ENCODE measurements around the gene INPP5D. TPM values are rescaled to one million over a fixed set of nuclear protein-coding genes. Genes with fewer than 3 reads are reported as not detected.

The INPP5D gene
- total and polyA plus RNA-seq, 2 of the 13 experiments (the other 11 are each of a cell fraction or from before 2014, with no cell fraction given): 16.7 to 18.0 TPM

DNA sequence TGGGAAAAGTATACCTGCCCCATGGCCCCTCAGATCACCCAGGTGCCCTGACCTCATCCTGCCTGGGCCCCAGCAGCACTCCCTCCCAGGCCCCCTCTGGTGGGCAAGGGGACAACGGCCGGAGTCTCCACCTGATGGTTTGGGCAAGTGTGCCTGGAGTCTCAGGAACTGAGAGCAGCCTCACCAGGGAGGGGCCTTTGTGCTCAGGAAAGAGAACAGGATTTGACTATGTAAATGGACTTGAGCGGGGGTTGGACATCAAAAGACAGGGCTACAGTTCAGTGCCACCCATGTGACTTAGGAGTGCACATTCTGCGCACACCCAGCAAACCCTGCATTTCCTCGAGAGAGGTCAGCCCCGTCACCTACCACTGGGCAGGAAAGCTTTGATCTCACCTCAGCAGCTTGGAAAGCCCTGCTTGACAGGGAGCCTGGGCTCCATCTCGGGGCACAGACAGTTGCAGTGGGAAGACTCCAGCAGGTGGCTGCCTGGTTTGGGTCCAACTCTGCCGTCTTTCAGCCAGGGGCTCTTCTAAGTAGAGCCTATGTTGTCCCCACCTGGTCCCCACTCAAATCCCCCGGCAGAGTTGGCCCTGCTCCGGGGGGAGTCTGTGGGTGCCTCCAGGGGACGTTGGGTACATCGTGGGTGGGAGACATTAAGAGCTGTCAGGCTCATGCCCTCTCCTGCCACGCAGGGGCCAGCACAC, 3.3 kb downstream of the INPP5D start (continued):
- TF ChIP-seq, protein P1, sequence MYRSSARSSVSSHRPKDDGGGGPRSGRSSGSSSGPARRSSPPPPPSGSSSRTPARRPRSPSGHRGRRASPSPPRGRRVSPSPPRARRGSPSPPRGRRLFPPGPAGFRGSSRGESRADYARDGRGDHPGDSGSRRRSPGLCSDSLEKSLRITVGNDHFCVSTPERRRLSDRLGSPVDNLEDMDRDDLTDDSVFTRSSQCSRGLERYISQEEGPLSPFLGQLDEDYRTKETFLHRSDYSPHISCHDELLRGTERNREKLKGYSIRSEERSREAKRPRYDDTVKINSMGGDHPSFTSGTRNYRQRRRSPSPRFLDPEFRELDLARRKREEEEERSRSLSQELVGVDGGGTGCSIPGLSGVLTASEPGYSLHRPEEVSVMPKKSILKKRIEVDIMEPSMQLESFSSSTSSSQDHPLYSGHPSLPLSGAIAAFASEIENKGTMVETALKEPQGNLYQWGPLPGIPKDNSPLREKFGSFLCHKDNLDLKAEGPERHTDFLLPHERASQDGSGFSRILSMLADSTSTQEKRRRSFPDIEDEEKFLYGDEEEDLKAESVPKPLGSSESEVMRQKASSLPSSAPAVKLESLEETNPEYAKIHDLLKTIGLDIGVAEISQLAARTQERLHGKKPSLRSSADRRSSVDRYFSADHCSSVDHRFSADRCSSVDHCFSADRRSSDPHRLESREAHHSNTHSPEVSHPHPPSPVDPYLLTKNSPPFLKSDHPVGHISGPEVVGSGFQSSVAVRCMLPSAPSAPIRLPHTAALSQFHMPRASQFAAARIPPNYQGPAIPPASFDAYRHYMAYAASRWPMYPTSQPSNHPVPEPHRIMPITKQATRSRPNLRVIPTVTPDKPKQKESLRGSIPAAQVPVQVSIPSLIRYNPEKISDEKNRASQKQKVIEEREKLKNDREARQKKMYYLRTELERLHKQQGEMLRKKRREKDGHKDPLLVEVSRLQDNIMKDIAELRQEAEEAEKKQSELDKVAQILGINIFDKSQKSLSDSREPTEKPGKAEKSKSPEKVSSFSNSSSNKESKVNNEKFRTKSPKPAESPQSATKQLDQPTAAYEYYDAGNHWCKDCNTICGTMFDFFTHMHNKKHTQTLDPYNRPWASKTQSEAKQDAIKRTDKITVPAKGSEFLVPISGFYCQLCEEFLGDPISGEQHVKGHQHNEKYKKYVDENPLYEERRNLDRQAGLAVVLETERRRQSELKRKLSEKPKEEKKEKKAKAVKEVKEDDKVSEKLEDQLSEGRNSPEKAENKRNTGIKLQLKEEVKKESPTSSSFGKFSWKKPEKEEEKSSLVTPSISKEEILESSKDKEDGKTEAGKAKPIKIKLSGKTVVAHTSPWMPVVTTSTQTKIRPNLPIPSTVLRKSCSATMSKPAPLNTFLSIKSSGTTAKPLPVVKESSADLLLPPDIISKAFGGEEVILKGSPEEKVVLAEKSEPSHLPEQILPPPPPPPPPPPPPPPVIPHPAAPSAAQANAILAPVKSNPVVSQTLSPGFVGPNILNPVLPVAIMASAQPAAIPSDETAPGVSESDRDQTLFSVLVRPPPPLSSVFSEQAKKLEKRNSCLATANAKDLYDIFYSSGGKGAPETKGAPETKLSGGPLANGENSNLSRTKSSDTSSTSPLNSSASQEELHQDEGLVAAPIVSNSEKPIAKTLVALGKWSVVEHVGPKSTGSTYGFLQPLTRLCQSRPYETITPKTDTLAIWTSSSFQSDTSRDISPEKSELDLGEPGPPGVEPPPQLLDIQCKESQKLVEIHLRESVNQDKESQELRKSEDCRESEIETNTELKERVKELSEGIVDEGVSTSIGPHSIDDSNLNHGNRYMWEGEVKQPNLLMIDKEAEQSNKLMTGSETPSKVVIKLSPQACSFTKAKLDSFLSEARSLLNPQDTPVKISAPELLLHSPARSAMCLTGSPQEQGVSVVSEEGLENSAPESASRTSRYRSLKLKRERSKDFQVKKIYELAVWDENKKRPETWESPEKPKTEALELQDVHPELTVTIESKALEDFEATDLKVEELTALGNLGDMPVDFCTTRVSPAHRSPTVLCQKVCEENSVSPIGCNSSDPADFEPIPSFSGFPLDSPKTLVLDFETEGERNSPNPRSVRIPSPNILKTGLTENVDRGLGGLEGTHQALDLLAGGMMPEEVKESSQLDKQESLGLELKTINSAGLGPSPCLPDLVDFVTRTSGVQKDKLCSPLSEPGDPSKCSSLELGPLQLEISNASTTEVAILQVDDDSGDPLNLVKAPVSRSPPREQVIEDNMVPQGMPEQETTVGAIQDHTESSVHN (CRISPR knock-in tag; IDR thresholded peaks at IDR 0.05): no peak
- TF ChIP-seq RNF2 (conservative IDR thresholded peaks at IDR 0.05; ENCODE audit: low read depth) (peak; percentile 72; the same call in 1 of the 2 replicates), ZNF256 (CRISPR knock-in tag; conservative IDR thresholded peaks at IDR 0.05) (no peak), KDM6A (CRISPR knock-in tag; IDR thresholded peaks at IDR 0.05; ENCODE audit: low read depth) (peak; percentile 52), CREB1 (IDR thresholded peaks at IDR 0.05) (0 out of 2 replicates have a peak, but pooled peaks have one; percentile 30), CREB1 (CRISPR knock-in tag; IDR thresholded peaks at IDR 0.05) (no peak), KLF13 (CRISPR knock-in tag; IDR thresholded peaks at IDR 0.05) (peak; percentile 21; the same call in 1 of the 2 replicates), ZNF317 (CRISPR knock-in tag; IDR thresholded peaks at IDR 0.05) (peak; percentile 86), CEBPB (IDR thresholded peaks at IDR 0.05; ENCODE audit: borderline replicate concordance, low read depth, low read length) (no peak), RFX3 (CRISPR knock-in tag; IDR thresholded peaks at IDR 0.05) (no peak), SPEN (CRISPR knock-in tag; IDR thresholded peaks at IDR 0.05; ENCODE audit: low read depth) (peak; percentile 88)
- TF ChIP-seq, protein P2, sequence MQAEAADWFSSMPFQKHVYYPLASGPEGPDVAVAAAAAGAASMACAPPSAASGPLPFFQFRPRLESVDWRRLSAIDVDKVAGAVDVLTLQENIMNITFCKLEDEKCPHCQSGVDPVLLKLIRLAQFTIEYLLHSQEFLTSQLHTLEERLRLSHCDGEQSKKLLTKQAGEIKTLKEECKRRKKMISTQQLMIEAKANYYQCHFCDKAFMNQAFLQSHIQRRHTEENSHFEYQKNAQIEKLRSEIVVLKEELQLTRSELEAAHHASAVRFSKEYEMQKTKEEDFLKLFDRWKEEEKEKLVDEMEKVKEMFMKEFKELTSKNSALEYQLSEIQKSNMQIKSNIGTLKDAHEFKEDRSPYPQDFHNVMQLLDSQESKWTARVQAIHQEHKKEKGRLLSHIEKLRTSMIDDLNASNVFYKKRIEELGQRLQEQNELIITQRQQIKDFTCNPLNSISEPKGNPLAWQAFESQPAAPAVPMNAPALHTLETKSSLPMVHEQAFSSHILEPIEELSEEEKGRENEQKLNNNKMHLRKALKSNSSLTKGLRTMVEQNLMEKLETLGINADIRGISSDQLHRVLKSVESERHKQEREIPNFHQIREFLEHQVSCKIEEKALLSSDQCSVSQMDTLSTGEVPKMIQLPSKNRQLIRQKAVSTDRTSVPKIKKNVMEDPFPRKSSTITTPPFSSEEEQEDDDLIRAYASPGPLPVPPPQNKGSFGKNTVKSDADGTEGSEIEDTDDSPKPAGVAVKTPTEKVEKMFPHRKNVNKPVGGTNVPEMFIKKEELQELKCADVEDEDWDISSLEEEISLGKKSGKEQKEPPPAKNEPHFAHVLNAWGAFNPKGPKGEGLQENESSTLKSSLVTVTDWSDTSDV (CRISPR knock-in tag; IDR thresholded peaks at IDR 0.05): no peak
- TF ChIP-seq, protein P3, sequence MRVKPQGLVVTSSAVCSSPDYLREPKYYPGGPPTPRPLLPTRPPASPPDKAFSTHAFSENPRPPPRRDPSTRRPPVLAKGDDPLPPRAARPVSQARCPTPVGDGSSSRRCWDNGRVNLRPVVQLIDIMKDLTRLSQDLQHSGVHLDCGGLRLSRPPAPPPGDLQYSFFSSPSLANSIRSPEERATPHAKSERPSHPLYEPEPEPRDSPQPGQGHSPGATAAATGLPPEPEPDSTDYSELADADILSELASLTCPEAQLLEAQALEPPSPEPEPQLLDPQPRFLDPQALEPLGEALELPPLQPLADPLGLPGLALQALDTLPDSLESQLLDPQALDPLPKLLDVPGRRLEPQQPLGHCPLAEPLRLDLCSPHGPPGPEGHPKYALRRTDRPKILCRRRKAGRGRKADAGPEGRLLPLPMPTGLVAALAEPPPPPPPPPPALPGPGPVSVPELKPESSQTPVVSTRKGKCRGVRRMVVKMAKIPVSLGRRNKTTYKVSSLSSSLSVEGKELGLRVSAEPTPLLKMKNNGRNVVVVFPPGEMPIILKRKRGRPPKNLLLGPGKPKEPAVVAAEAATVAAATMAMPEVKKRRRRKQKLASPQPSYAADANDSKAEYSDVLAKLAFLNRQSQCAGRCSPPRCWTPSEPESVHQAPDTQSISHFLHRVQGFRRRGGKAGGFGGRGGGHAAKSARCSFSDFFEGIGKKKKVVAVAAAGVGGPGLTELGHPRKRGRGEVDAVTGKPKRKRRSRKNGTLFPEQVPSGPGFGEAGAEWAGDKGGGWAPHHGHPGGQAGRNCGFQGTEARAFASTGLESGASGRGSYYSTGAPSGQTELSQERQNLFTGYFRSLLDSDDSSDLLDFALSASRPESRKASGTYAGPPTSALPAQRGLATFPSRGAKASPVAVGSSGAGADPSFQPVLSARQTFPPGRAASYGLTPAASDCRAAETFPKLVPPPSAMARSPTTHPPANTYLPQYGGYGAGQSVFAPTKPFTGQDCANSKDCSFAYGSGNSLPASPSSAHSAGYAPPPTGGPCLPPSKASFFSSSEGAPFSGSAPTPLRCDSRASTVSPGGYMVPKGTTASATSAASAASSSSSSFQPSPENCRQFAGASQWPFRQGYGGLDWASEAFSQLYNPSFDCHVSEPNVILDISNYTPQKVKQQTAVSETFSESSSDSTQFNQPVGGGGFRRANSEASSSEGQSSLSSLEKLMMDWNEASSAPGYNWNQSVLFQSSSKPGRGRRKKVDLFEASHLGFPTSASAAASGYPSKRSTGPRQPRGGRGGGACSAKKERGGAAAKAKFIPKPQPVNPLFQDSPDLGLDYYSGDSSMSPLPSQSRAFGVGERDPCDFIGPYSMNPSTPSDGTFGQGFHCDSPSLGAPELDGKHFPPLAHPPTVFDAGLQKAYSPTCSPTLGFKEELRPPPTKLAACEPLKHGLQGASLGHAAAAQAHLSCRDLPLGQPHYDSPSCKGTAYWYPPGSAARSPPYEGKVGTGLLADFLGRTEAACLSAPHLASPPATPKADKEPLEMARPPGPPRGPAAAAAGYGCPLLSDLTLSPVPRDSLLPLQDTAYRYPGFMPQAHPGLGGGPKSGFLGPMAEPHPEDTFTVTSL (CRISPR knock-in tag; IDR thresholded peaks at IDR 0.05; ENCODE audit: borderline replicate concordance): peak; percentile 87
